Activated naive CD4-positive, alpha-beta T cell treated with anti-CD3 and anti-CD28 coated beads, Interleukin-2, amount 10 ng/mL, durations not matched to agents 7 days and 5 days (primary cell): Measurements from ENCODE around the gene NOP9.

Experiments
- CTCF ChIA-PET: fragments of 350-600 bp; sonication (Branson Sonifier 250); formaldehyde crosslinking; loops from one replicate; lab custom pipeline; 2021; ENCODE audit warnings: antibody characterized with exemption; lab: Charles Lee
- DNase-seq: peaks from one replicate; pipeline ENCODE4 v3.0.0-alpha.2; 2020
- H3K27ac Mint-ChIP-seq: one replicate; pipeline ENCODE4 v1.8.0; 2021; ENCODE audit warnings: mild to moderate bottlenecking, moderate library complexity, mixed read lengths
- H3K27me3 Mint-ChIP-seq: one replicate; pipeline ENCODE4 v1.8.0; 2021; ENCODE audit warnings: mild to moderate bottlenecking, mixed read lengths
- H3K36me3 Mint-ChIP-seq: one replicate; pipeline ENCODE4 v1.8.0; 2021; ENCODE audit warnings: mixed read lengths
- H3K4me1 Mint-ChIP-seq: one replicate; pipeline ENCODE4 v1.8.0; 2021; ENCODE audit warnings: mixed read lengths
- H3K4me3 Mint-ChIP-seq: one replicate; pipeline ENCODE4 v1.8.0; 2021; ENCODE audit warnings: mild to moderate bottlenecking, moderate library complexity, mixed read lengths
- H3K9me3 Mint-ChIP-seq: one replicate; pipeline ENCODE4 v1.8.0; 2021; ENCODE audit warnings: mixed read lengths

The NOP9 gene

GRCh38 chr14:24269910-24270536 lies 29.6 kb upstream of the NOP9 start:
- H3K27me3 Mint-ChIP-seq, result no peaks in the 10 kb centered on the region
- no peaks in the 10 kb centered on the region for H3K9me3 Mint-ChIP-seq
- peak overlapping the region; percentile 57 for H3K27ac Mint-ChIP-seq
- H3K4me3 Mint-ChIP-seq, result peak overlapping the region; percentile 85
- H3K36me3 Mint-ChIP-seq, result peaks cover 18% of the 10 kb centered on the region
- no peak for DNase-seq
- peaks cover 49% of the 10 kb centered on the region for H3K4me1 Mint-ChIP-seq
- CTCF ChIA-PET, result interaction anchor here (0.8 to 12.6 kb wide), 11 partner anchors 11 to 212 kb away, joined by 3 to 110 read pairs (median 6); partner anchors contain the start of genes CIDEB, DHRS1, LTB4R and NOP9

GRCh38 chr14:24270537-24271133 lies 29.0 kb upstream of the NOP9 start:
- Mint-ChIP-seq H3K4me3 (peak overlapping the region; percentile 85), H3K27me3 (no peaks in the 10 kb centered on the region), H3K36me3 (peaks cover 18% of the 10 kb centered on the region), H3K4me1 (peaks cover 54% of the 10 kb centered on the region), H3K27ac (peak overlapping the region; percentile 97), H3K9me3 (no peaks in the 10 kb centered on the region)
- CTCF ChIA-PET, result interaction anchor here (1.2 to 12.6 kb wide), 10 partner anchors 10 to 57 kb away, joined by 4 to 110 read pairs (median 7); partner anchors contain the start of genes CHMP4A, CIDEB, DHRS1 and MDP1
- DNase-seq, result no peak

GRCh38 chr14:24271134-24271833 lies 28.4 kb upstream of the NOP9 start, which contains the start of gene RABGGTA:
Gene RABGGTA, minus strand, starts transcription at chr14:24271597. Its CDS starts 482 bp downstream, at chr14:24271115.
- CTCF ChIA-PET, result interaction anchor here (0.9 to 12.6 kb wide), 12 partner anchors 9 to 58 kb away, joined by 3 to 110 read pairs (median 6); partner anchors contain the start of genes CHMP4A, CIDEB, DHRS1 and LTB4R2
- Mint-ChIP-seq H3K27me3 (no peaks in the 10 kb centered on the region), H3K4me3 (peak within 1 kb of the TSS; percentile 85), H3K4me1 (peaks cover 54% of the 10 kb centered on the region), H3K36me3 (peaks cover 16% of the 10 kb centered on the region), H3K9me3 (no peaks in the 10 kb centered on the region), H3K27ac (peak within 1 kb of the TSS; percentile 97)
- peak; percentile 93 for DNase-seq

GRCh38 chr14:24271834-24272263 lies 27.8 kb upstream of the NOP9 start:
- CTCF ChIA-PET, result interaction anchor here (0.7 to 12.6 kb wide), 11 partner anchors 9 to 59 kb away, joined by 3 to 110 read pairs (median 5); partner anchors contain the start of genes CHMP4A, CIDEB, DHRS1 and LTB4R2
- peak overlapping the region; percentile 85 for H3K4me3 Mint-ChIP-seq
- peaks cover 57% of the 10 kb centered on the region for H3K4me1 Mint-ChIP-seq
- H3K27ac Mint-ChIP-seq, result peak overlapping the region; percentile 95
- no peaks in the 10 kb centered on the region for H3K27me3 Mint-ChIP-seq
- peaks cover 12% of the 10 kb centered on the region for H3K36me3 Mint-ChIP-seq
- DNase-seq, result no peak
- no peaks in the 10 kb centered on the region for H3K9me3 Mint-ChIP-seq

- Mint-ChIP-seq H3K36me3 (peaks cover 5% of the 10 kb centered on the region), H3K4me3 (peak overlapping the region; percentile 31), H3K27ac (peak overlapping the region; percentile 95), H3K27me3 (no peaks in the 10 kb centered on the region), H3K4me1 (peaks cover 60% of the 10 kb centered on the region), H3K9me3 (no peaks in the 10 kb centered on the region)
- no peak for DNase-seq
- CTCF ChIA-PET, result interaction anchor here (0.7 to 12.6 kb wide), 9 partner anchors 8 to 59 kb away, joined by 3 to 110 read pairs (median 8); partner anchors contain the start of genes CHMP4A, CIDEB, DHRS1 and LTB4R2
Measured at GRCh38 chr14:24272467-24272866, 27.2 kb upstream of the NOP9 start.

- DNase-seq, result no peak
- Mint-ChIP-seq H3K4me3 (no peak overlapping the region), H3K4me1 (peaks cover 65% of the 10 kb centered on the region), H3K9me3 (no peaks in the 10 kb centered on the region), H3K27me3 (no peaks in the 10 kb centered on the region), H3K36me3 (peaks cover 5% of the 10 kb centered on the region), H3K27ac (peak overlapping the region; percentile 84)
- CTCF ChIA-PET, result interaction anchor here (0.7 to 12.6 kb wide), 15 partner anchors 16 to 158 kb away, joined by 3 to 110 read pairs (median 4); partner anchors contain the start of genes CIDEB, DHRS1, LTB4R2 and NOP9
Measured at GRCh38 chr14:24273422-24273998, 26.1 kb upstream of the NOP9 start.

- DNase-seq, result peak; percentile 48
- no peaks in the 10 kb centered on the region for H3K27me3 Mint-ChIP-seq
- H3K4me3 Mint-ChIP-seq, result no peak overlapping the region
- peaks cover 4% of the 10 kb centered on the region for H3K36me3 Mint-ChIP-seq
- H3K9me3 Mint-ChIP-seq, result no peaks in the 10 kb centered on the region
- CTCF ChIA-PET, result interaction anchor here (0.7 to 12.6 kb wide), 15 partner anchors 16 to 158 kb away, joined by 3 to 110 read pairs (median 4); partner anchors contain the start of genes CIDEB, DHRS1, LTB4R2 and MDP1
- H3K4me1 Mint-ChIP-seq, result peaks cover 70% of the 10 kb centered on the region
- H3K27ac Mint-ChIP-seq, result peak overlapping the region; percentile 84
Measured at GRCh38 chr14:24274101-24274543, 25.5 kb upstream of the NOP9 start.

GRCh38 chr14:24277071-24277470 lies 22.6 kb upstream of the NOP9 start:
- Mint-ChIP-seq H3K4me3 (no peak overlapping the region), H3K27me3 (peaks cover 13% of the 10 kb centered on the region), H3K36me3 (no peaks in the 10 kb centered on the region), H3K9me3 (no peaks in the 10 kb centered on the region), H3K27ac (no peak overlapping the region), H3K4me1 (peaks cover 60% of the 10 kb centered on the region)
- CTCF ChIA-PET, result interaction anchor here (0.9 to 12.6 kb wide), 2 partner anchors 23 to 29 kb away, joined by 3 to 110 read pairs; partner anchors contain the start of genes DHRS1 and NOP9
- no peak for DNase-seq

GRCh38 chr14:24277606-24278321 lies 21.9 kb upstream of the NOP9 start:
- no peak for DNase-seq
- no peaks in the 10 kb centered on the region for H3K36me3 Mint-ChIP-seq
- H3K27ac Mint-ChIP-seq, result no peak overlapping the region
- no peak overlapping the region for H3K4me3 Mint-ChIP-seq
- peaks cover 13% of the 10 kb centered on the region for H3K27me3 Mint-ChIP-seq
- H3K4me1 Mint-ChIP-seq, result peaks cover 53% of the 10 kb centered on the region
- no peaks in the 10 kb centered on the region for H3K9me3 Mint-ChIP-seq
- CTCF ChIA-PET, result interaction anchor here (0.6 to 12.6 kb wide), 5 partner anchors 12 to 62 kb away, joined by 3 to 110 read pairs (median 3); partner anchors contain the start of genes CIDEB, DHRS1, MDP1 and NOP9

GRCh38 chr14:24278424-24278823 lies 21.2 kb upstream of the NOP9 start:
- CTCF ChIA-PET, result interaction anchor here (1.1 to 12.6 kb wide), 7 partner anchors 8 to 63 kb away, joined by 3 to 110 read pairs (median 11); partner anchors contain the start of genes CIDEB, DHRS1, MDP1 and NOP9
- Mint-ChIP-seq H3K9me3 (no peaks in the 10 kb centered on the region), H3K27ac (no peak overlapping the region), H3K27me3 (peaks cover 13% of the 10 kb centered on the region), H3K4me1 (peaks cover 48% of the 10 kb centered on the region), H3K36me3 (no peaks in the 10 kb centered on the region), H3K4me3 (no peak overlapping the region)
- no peak for DNase-seq

- no peak overlapping the region for H3K4me3 Mint-ChIP-seq
- H3K9me3 Mint-ChIP-seq, result no peaks in the 10 kb centered on the region
- H3K36me3 Mint-ChIP-seq, result no peaks in the 10 kb centered on the region
- H3K27ac Mint-ChIP-seq, result no peak overlapping the region
- CTCF ChIA-PET, result interaction anchor here (0.6 to 12.6 kb wide), 11 partner anchors 9 to 51 kb away, joined by 3 to 110 read pairs (median 4); partner anchors contain the start of genes CIDEB, DHRS1, LTB4R2 and NOP9
- peaks cover 13% of the 10 kb centered on the region for H3K27me3 Mint-ChIP-seq
- H3K4me1 Mint-ChIP-seq, result peaks cover 37% of the 10 kb centered on the region
- peak; percentile 55 for DNase-seq
Measured at GRCh38 chr14:24279301-24280186, 20.1 kb upstream of the NOP9 start.
